ENCODE data around the gene CLNK.

Gene CLNK

GRCh38 chr4:10527438-10527837 lies 157.1 kb downstream of the CLNK start:
- no peak overlapping the region for H3K9ac ChIP-seq (ENCODE audit: low read length)
- no peak overlapping the region for H3K4me3 ChIP-seq (ENCODE audit: low read depth in 1 of 2, low read length in 2 of 2)
- no peaks in the 10 kb centered on the region for H3K9me3 ChIP-seq (ENCODE audit: low read length)
- no peaks in the 10 kb centered on the region for H3K4me1 ChIP-seq (ENCODE audit: insufficient read depth, low read length)
- H3K36me3 ChIP-seq (ENCODE audit: insufficient read depth, low read length), result no peaks in the 10 kb centered on the region
- H3K27ac ChIP-seq (ENCODE audit: low read depth, low read length), result no peak overlapping the region
- no peaks in the 10 kb centered on the region for H3K27me3 ChIP-seq (ENCODE audit: control insufficient read depth in 1 of 2, insufficient read depth in 2 of 2, low read length in 2 of 2)

DNA sequence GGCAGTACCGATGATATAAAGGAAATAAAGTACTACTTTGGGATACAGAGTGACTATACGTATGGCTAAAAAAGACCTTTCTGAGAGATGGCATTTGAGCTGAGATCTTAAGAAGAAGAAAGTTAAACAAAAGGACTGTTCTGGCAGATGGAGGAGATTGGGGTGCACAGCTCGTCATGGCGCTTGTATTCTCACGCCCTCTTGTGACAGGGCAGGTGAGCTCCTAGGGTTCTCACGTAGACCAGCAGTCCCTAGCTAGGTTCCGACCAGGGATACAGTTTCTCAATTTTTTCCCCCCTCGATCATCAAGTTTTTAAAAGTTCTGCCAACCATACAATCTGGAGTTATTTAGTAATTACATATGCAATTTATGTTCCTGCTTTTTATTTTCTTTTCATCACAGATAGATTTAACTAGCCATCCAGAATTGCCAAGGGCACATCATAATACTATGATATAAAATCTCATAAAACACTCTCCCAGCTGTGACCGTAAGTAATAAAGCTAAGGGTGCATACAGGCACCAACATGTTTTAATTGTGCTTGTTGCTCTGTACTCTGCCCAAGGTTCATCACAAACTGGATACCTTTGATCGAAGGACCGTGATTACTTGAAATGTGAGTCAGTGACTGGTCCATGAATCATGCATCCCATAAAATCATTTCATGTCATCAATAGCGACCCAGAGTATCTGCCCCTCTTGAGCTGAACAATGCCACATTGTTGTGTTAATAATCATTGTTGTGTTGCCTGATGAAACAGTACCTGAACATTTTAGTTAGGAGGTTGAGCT lies 157.9 kb downstream of the CLNK start:
- H3K9ac ChIP-seq (ENCODE audit: low read length), result no peak overlapping the region
- no peaks in the 10 kb centered on the region for H3K36me3 ChIP-seq (ENCODE audit: insufficient read depth, low read length)
- H3K9me3 ChIP-seq (ENCODE audit: low read length), result no peaks in the 10 kb centered on the region
- H3K27me3 ChIP-seq (ENCODE audit: control insufficient read depth in 1 of 2, insufficient read depth in 2 of 2, low read length in 2 of 2), result no peaks in the 10 kb centered on the region
- H3K27ac ChIP-seq (ENCODE audit: low read depth, low read length), result no peak overlapping the region
- H3K4me3 ChIP-seq (ENCODE audit: low read depth in 1 of 2, low read length in 2 of 2), result no peak overlapping the region
- H3K4me1 ChIP-seq (ENCODE audit: insufficient read depth, low read length), result no peaks in the 10 kb centered on the region

- no peak overlapping the region for H3K4me3 ChIP-seq (ENCODE audit: low read depth in 1 of 2, low read length in 2 of 2)
- H3K27ac ChIP-seq (ENCODE audit: low read depth, low read length), result no peak overlapping the region
- H3K4me1 ChIP-seq (ENCODE audit: insufficient read depth, low read length), result no peaks in the 10 kb centered on the region
- H3K27me3 ChIP-seq (ENCODE audit: control insufficient read depth in 1 of 2, insufficient read depth in 2 of 2, low read length in 2 of 2), result no peaks in the 10 kb centered on the region
- no peak overlapping the region for H3K9ac ChIP-seq (ENCODE audit: low read length)
- no peaks in the 10 kb centered on the region for H3K36me3 ChIP-seq (ENCODE audit: insufficient read depth, low read length)
- H3K9me3 ChIP-seq (ENCODE audit: low read length), result no peaks in the 10 kb centered on the region
Observed at GRCh38 chr4:10524196-10524833, 160.3 kb downstream of the CLNK start.

DNA sequence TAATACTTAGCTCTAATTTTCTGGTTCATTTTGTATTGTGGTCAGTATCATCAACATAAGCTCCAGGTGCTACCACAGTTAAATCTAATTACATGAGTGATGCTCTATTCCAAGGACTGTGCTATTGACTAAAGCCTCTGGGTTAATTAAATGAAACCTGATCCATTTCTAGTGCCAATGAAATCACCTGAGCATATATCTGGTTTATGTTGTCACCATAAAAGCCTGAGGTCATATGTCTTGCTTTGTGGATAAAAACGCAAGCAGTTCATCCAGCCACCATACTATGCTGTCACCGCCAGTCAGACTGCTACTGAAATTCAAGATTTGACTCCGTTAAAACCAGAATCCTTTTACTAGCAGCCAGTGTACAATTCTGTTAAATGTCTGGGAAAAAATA lies 163.1 kb downstream of the CLNK start:
- H3K9ac ChIP-seq (ENCODE audit: low read length), result no peak overlapping the region
- no peaks in the 10 kb centered on the region for H3K36me3 ChIP-seq (ENCODE audit: insufficient read depth, low read length)
- H3K9me3 ChIP-seq (ENCODE audit: low read length), result no peaks in the 10 kb centered on the region
- no peaks in the 10 kb centered on the region for H3K27me3 ChIP-seq (ENCODE audit: control insufficient read depth in 1 of 2, insufficient read depth in 2 of 2, low read length in 2 of 2)
- H3K4me1 ChIP-seq (ENCODE audit: insufficient read depth, low read length), result no peaks in the 10 kb centered on the region
- no peak overlapping the region for H3K27ac ChIP-seq (ENCODE audit: low read depth, low read length)
- H3K4me3 ChIP-seq (ENCODE audit: low read depth in 1 of 2, low read length in 2 of 2), result no peak overlapping the region

DNA sequence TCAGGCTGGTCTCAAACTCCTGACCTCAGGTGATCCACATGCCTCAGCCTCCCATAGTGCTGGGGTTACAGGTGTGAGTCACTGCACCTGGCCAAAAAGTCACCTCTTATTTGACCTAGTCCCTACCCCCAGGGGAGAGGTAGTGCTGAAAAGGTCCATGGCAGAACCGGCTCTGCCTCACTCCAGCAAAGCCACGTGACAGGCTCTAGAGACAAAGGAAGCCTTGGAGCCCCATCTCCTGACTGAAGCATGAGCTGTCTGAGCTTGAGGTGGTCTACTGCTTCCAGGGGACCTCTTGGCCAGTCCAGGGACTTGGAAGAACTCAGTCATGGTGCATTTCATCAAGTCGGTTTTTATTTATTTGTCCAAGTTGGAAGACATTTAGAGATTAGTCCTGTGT lies 174.8 kb downstream of the CLNK start:
- no peaks in the 10 kb centered on the region for H3K9me3 ChIP-seq (ENCODE audit: low read length)
- H3K36me3 ChIP-seq (ENCODE audit: insufficient read depth, low read length), result no peaks in the 10 kb centered on the region
- H3K4me3 ChIP-seq (ENCODE audit: low read depth in 1 of 2, low read length in 2 of 2), result no peak overlapping the region
- H3K27ac ChIP-seq (ENCODE audit: low read depth, low read length), result no peak overlapping the region
- no peaks in the 10 kb centered on the region for H3K27me3 ChIP-seq (ENCODE audit: control insufficient read depth in 1 of 2, insufficient read depth in 2 of 2, low read length in 2 of 2)
- no peaks in the 10 kb centered on the region for H3K4me1 ChIP-seq (ENCODE audit: insufficient read depth, low read length)
- no peak overlapping the region for H3K9ac ChIP-seq (ENCODE audit: low read length)

- Histone ChIP-seq H3K36me3 (ENCODE audit: insufficient read depth, low read length) (no peaks in the 10 kb centered on the region), H3K4me1 (ENCODE audit: insufficient read depth, low read length) (no peaks in the 10 kb centered on the region), H3K9ac (ENCODE audit: low read length) (no peak overlapping the region), H3K27me3 (ENCODE audit: control insufficient read depth in 1 of 2, insufficient read depth in 2 of 2, low read length in 2 of 2) (no peaks in the 10 kb centered on the region), H3K9me3 (ENCODE audit: low read length) (no peaks in the 10 kb centered on the region), H3K4me3 (ENCODE audit: low read depth in 1 of 2, low read length in 2 of 2) (no peak overlapping the region), H3K27ac (ENCODE audit: low read depth, low read length) (no peak overlapping the region)
Observed at GRCh38 chr4:10506077-10506476, 178.5 kb downstream of the CLNK start.

- H3K27ac ChIP-seq (ENCODE audit: low read depth, low read length), result no peak overlapping the region
- no peak overlapping the region for H3K9ac ChIP-seq (ENCODE audit: low read length)
- no peaks in the 10 kb centered on the region for H3K9me3 ChIP-seq (ENCODE audit: low read length)
- no peaks in the 10 kb centered on the region for H3K36me3 ChIP-seq (ENCODE audit: insufficient read depth, low read length)
- no peaks in the 10 kb centered on the region for H3K27me3 ChIP-seq (ENCODE audit: control insufficient read depth in 1 of 2, insufficient read depth in 2 of 2, low read length in 2 of 2)
- H3K4me1 ChIP-seq (ENCODE audit: insufficient read depth, low read length), result no peaks in the 10 kb centered on the region
- no peak overlapping the region for H3K4me3 ChIP-seq (ENCODE audit: low read depth in 1 of 2, low read length in 2 of 2)
Observed at GRCh38 chr4:10504570-10505179, 179.9 kb downstream of the CLNK start.

DNA sequence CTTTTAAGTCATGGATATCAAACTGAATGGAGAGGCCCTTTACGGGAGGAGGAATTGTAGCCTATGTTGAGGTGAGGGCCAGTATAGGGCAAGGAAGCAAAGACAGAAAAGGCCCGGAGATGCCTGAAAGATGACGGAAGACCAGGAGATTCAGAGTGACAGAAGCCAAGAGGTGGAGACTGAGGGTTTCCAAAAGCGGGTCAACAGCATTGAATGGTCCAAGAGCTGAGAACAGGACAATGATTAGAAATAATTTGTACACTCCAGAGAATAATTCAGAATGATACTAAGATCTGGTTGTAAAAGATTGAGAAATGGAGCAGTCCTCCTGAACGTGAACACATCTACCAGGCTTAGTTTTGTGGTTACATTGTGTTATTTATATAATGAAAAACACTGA lies 181.9 kb downstream of the CLNK start:
- Histone ChIP-seq H3K9me3 (ENCODE audit: low read length) (no peaks in the 10 kb centered on the region), H3K36me3 (ENCODE audit: insufficient read depth, low read length) (no peaks in the 10 kb centered on the region), H3K9ac (ENCODE audit: low read length) (no peak overlapping the region), H3K27me3 (ENCODE audit: control insufficient read depth in 1 of 2, insufficient read depth in 2 of 2, low read length in 2 of 2) (no peaks in the 10 kb centered on the region), H3K4me3 (ENCODE audit: low read depth in 1 of 2, low read length in 2 of 2) (no peak overlapping the region), H3K27ac (ENCODE audit: low read depth, low read length) (no peak overlapping the region), H3K4me1 (ENCODE audit: insufficient read depth, low read length) (no peaks in the 10 kb centered on the region)

- H3K27me3 ChIP-seq (ENCODE audit: control insufficient read depth in 1 of 2, insufficient read depth in 2 of 2, low read length in 2 of 2), result no peaks in the 10 kb centered on the region
Observed at GRCh38 chr4:10500776-10501175, 183.8 kb downstream of the CLNK start.

DNA sequence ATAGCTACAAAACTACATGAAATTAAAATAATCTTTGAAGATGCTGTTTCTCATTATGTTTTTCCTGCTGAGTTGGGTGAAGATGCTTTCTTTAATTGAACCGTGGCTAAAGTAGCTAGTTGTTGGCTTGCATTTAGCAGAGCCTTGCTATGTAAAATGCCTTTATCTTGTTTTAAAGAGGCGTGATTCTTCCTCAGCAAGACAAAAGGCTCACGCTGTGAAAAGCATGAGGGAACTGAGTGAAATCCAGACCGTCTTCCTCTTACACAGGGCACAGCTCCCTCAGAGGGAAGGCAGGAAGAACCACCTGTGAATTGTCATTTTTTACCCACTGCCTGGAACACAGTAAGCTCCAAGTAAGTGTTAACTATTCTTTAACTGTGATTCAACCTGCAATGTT lies 188.4 kb downstream of the CLNK start:
- no peak overlapping the region for H3K4me3 ChIP-seq (ENCODE audit: low read depth in 1 of 2, low read length in 2 of 2)
- H3K27me3 ChIP-seq (ENCODE audit: control insufficient read depth in 1 of 2, insufficient read depth in 2 of 2, low read length in 2 of 2), result no peaks in the 10 kb centered on the region
- no peaks in the 10 kb centered on the region for H3K36me3 ChIP-seq (ENCODE audit: insufficient read depth, low read length)
- H3K9ac ChIP-seq (ENCODE audit: low read length), result no peak overlapping the region
- no peak overlapping the region for H3K27ac ChIP-seq (ENCODE audit: low read depth, low read length)
- H3K9me3 ChIP-seq (ENCODE audit: low read length), result no peaks in the 10 kb centered on the region
- H3K4me1 ChIP-seq (ENCODE audit: insufficient read depth, low read length), result no peaks in the 10 kb centered on the region

More at GRCh38 chr4:10500776-10501175, 183.8 kb downstream of the CLNK start:
- no peak overlapping the region for H3K9ac ChIP-seq (ENCODE audit: low read length)
- no peaks in the 10 kb centered on the region for H3K4me1 ChIP-seq (ENCODE audit: insufficient read depth, low read length)
- H3K4me3 ChIP-seq (ENCODE audit: low read depth in 1 of 2, low read length in 2 of 2), result no peak overlapping the region
- no peaks in the 10 kb centered on the region for H3K36me3 ChIP-seq (ENCODE audit: insufficient read depth, low read length)
- no peak overlapping the region for H3K27ac ChIP-seq (ENCODE audit: low read depth, low read length)
- H3K9me3 ChIP-seq (ENCODE audit: low read length), result no peaks in the 10 kb centered on the region

DNA sequence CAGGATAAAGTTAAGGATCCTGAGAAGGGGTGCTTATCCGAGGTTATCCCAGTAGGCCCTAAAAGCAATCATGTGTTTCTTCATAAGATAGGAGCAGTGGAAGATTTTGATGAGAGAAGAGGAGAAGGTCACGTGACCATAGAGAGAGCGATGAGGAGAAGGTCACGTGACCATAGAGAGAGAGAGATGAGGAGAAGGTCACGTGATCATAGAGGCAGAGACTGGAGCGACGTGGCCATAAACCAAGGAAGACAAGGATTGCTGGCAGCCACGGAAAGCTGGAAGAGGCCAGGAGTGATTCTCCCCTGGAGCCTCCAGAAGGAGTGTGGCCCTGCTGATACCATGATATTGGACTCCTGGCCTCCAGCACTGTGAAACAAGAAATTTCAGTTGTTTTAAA lies 188.9 kb downstream of the CLNK start:
- H3K27ac ChIP-seq (ENCODE audit: low read depth, low read length), result no peak overlapping the region
- no peaks in the 10 kb centered on the region for H3K36me3 ChIP-seq (ENCODE audit: insufficient read depth, low read length)
- no peaks in the 10 kb centered on the region for H3K4me1 ChIP-seq (ENCODE audit: insufficient read depth, low read length)
- H3K27me3 ChIP-seq (ENCODE audit: control insufficient read depth in 1 of 2, insufficient read depth in 2 of 2, low read length in 2 of 2), result no peaks in the 10 kb centered on the region
- no peak overlapping the region for H3K9ac ChIP-seq (ENCODE audit: low read length)
- H3K9me3 ChIP-seq (ENCODE audit: low read length), result no peaks in the 10 kb centered on the region
- H3K4me3 ChIP-seq (ENCODE audit: low read depth in 1 of 2, low read length in 2 of 2), result no peak overlapping the region
